Occipital lobe (tissue), 2 donors: ENCODE measurements around the gene ACSL5. TPM values are rescaled to one million over a fixed set of nuclear protein-coding genes. Genes with fewer than 3 reads are reported as not detected.

Experiments
- DNase-seq: peaks from one replicate; lab custom pipeline; 2025; lab: John Stamatoyannopoulos, UW
- total RNA-seq: library from RNA; depleted of rRNA; stranded (reverse); fragments of >200 nt; gene quantifications from one replicate; pipeline ENCODE4 v1.2.3, GENCODE V29; 2014

The ACSL5 gene, protein sequence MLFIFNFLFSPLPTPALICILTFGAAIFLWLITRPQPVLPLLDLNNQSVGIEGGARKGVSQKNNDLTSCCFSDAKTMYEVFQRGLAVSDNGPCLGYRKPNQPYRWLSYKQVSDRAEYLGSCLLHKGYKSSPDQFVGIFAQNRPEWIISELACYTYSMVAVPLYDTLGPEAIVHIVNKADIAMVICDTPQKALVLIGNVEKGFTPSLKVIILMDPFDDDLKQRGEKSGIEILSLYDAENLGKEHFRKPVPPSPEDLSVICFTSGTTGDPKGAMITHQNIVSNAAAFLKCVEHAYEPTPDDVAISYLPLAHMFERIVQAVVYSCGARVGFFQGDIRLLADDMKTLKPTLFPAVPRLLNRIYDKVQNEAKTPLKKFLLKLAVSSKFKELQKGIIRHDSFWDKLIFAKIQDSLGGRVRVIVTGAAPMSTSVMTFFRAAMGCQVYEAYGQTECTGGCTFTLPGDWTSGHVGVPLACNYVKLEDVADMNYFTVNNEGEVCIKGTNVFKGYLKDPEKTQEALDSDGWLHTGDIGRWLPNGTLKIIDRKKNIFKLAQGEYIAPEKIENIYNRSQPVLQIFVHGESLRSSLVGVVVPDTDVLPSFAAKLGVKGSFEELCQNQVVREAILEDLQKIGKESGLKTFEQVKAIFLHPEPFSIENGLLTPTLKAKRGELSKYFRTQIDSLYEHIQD
- 3.0 TPM for total RNA-seq

DNA sequence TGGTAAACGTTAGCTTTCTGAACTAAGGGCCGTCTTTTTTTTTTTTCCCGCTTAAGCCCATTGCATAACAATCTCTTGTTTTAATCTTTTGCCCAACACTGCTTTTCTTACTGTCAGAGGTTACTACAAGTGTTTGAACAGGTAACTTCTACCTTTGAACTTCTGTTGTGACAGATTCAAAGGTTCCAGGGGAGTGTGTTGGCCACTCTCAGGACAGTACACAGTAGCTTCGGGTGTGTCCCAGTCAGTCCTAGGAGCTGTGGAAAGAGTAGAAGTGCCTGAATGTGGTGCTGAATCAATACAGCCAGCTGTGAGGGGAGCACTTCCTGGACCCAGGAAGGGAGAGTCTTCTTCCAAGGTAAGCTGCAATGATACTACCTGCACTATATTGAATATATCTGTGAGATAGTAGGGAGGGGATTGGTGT is at the start of gene ACSL5:
Gene ACSL5, plus strand, starts transcription at position 205 of the 427 bp plus-strand sequence. CDS start 20,831 bp downstream, outside the sequence.
- no peak for DNase-seq

DNA sequence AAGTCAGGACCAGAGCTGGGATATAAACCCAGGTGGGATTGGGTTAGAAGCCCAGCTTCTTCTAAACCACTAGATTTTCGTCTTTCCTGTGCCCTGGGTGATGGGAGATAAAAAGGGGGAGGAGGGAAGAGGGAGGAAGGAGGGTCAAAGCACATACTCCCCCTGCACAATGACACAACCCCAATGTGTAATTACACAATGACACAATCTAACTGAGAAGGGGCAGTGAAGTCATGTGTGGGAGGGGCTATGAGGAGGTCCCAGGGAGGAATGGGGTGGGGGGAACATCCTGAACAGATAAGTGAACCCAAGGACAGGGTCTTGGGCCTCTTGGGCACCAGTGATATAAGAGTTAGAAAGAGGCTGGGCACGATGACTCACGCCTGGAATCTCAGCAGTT is 46.2 kb upstream of the ACSL5 start:
- no peak for DNase-seq

DNA sequence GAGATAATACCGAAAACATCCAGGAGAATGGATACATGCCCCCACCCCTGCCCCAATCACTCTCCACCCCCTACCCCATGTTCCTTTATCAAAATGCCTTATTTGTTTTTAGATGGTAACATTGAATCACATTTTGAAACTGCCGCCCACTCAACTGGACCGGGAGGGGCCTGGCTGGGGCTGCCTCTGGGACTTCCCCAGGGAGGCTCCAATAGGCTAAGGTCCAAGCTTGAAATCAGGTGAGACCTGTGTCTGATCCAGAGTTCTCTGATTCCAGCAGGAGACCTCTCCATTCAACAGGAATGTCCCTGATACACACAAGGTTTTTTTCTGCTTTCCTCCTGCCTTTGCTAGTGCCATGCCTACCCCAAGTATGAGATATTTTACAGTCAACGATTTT is 43.8 kb upstream of the ACSL5 start:
- no peak for DNase-seq

DNA sequence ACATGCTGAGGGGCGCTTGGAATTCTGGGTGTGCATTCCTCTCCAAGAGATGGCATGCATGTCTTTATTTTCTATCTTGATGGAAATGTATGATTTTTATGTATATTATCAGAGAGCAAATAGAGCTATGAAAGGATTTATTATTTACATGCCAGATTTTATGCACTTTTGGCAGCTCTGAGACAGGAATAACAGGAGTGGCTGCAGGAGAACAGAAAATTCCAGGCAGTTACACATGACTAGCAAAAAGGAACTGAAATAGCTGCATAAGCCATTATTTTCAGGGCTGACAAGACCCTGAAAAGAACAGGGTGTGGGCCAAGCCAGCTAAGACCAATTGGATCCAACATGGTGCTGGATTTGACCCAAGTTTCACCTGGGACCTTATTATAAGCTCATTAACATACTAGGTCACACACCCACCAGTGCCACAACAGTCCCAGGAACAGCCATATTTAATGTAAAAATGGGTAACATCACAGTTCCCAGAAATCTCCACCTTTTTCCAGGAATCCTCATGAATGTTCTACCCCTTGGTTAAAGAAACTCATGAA is 43.2 kb upstream of the ACSL5 start:
- no peak for DNase-seq

DNA sequence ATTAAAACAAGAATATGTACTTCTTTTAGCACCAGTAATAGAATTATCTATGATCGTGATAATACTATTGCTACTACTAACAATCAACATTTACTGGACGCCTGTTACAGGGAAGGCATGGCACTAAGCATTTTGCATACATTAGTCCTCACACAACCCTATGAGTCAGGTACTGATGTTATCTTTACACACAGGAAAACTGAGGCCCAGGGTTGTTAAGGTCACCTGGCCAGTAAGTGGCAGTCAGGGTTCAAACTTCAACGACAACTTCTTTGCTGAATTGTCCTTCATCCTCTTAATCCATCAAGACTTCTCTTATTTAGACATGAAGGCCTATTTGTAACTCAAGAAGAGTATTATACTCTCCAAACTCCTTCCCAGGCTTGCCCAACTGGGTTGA is 41.9 kb upstream of the ACSL5 start:
- no peak for DNase-seq

DNA sequence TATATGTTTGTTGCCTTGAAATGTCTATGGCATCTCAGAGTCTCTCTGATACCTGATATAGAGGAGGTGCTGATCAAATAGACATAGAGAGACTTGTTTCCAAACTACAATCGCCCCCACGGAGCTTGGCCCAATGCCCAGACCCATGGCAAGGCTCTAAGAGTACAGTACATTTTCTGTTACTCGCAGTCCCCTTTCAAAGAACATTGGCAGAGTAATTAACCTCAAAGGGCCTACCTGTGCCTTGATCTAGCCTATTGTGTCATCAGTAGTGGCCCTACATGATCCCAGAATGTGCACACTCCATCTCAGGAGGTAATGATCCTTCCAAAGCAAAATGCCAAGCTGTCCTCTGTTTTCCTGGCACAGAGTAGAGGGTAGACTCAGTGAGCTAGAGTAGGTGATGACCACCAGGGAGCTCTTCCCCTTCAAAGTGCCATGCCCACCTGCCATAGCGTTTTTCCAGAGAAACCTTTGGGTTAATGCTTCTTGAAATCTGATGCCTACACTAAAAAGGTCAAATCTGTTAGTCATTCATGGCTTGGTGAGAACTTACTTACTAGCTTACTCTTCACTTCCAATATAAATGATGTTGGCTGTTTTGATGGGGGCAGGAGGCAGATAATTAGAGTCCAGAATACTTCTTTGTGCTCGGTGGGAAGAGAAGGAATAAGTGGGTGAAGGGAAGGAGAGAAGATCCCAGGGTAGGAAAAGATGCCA is 41.2 kb upstream of the ACSL5 start:
- no peak for DNase-seq

DNA sequence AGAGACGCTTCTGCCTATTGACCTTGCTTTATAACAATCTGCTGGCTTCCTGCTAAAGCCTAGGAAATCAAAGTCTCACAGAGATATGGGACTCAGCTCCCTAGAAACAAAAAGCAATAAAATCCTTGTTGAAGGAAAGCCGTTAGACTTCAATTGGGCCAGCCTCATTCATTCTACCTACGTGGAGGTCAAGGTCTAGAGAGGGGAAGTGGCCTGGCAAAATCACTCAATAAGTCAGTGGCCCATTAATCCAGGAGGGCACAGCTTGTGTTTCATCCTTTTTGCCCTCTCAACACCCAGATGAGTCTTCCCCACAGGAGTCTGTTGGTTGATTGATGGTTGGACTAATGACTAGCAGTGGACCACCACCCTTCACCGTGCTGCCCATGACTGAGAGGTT is 40.5 kb upstream of the ACSL5 start:
- DNase-seq, result no peak

DNA sequence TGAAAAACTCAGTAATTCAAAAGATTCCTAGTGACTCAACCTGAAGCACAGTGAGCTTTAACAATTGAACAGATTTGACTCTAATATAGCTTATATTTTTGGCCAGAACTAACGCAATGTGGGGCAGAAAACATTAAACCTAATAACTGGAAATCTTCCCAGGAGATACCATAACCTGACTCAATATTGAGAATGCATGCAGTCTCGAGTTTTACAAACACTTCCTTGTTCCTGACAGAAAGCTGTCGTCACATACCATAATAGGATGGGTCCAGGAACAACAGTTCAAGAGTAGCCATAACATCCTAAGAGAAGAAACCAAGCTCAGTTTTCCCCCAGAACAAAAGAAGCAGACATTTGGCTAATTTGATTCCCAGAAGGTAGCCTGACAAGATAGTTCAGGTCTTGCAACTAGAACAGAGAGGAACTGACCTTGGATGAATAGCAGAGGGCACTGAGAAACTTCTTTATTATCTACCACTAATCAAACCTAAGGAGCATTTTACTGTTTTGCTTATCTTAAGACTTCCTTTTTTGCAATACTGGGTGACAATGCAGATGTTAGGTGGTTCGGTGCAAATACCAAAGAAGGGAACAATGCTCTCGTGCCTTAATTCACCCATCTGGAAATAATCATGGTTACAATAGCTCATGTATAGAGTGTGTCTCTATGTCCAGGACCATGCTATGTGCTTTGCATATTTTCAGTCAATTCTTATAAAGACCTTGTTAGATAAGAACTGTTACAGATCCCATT is 38.6 kb upstream of the ACSL5 start:
- DNase-seq, result no peak

DNA sequence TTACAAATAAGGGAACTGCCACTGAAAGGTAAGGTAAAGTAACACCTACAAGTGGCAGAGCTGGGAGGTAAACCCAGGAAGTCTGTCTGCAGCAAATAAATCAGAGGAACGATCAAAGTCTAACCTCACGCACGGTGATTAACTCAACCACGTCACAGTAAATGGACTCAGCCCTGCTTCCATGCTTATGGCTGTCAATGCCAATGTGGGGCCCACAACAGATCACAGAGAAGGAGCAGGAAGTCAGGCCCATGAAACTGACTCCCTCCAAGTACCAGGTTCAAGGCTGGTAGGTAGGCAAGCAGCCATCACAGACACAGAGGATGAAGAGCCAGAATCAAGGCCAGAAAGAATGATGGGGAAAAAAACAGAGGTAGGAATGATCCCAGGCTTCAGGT is 38.0 kb upstream of the ACSL5 start:
- no peak for DNase-seq

DNA sequence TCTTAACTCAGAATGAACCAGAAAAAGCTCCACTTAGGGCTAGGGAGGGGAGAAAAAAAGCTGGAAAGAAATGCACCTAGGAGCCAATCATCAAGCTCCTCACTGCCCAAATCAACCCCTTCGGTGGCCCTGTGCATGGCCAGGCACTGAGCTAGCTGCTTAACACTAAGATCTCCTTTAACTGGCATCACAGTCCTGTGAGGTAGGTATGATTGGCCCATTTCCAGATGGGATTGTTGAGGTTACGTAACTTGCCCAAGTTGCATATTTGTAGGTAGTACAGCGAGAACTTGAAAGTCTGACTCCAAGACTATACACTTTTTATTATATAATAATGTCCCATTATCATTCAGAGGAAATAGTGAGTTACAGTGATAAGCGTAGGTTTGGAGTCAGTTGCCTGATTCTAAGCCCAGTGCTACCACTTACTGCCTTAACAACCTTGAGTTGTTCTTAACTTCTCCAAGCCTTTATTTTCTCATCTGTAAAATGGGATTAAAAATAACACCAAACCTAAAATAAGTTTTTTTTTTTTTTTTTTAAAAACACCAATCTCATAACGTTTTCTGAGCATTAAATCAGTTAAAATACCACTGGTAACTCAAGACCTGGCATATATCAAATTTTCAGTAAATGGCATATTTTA is 37.2 kb upstream of the ACSL5 start:
- no peak for DNase-seq

DNA sequence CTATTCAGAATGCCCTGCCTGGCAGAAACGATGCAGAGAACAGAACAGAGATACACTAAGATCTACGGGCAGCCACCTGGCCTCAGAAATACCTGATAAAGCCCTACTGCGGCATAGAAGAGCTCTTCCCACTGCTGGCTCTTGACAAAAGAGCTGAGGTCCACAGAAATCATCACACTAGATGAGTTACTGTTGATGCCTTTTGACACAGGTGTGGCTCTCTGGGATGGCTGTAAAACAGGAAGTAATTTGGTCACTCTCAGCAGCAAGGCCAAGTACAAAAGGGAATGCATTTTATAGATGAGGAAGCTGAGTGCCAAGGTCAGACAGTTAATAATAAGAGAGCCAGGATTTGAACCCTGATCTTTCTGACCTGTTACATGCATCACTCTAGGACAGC is 35.0 kb upstream of the ACSL5 start:
- DNase-seq, result no peak

DNA sequence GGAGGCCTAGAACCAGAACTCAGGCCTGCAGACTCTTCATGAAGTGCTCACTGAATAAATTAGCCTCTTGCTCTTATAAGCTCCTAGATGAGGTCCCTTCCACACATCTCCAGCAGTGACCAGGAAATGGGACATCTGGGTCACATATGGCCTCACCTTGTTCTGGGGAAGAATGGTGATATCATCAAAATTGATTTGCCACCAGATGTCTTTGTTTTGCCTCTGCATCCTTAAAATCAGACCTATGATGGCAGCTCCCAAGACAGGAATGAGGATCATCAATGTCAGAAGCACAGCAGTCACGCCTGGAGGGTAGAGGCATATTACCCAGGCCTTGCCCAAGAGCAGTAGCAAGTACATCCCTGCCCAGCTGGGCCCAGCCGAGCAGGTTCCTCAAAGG is 33.3 kb upstream of the ACSL5 start:
- DNase-seq, result no peak

DNA sequence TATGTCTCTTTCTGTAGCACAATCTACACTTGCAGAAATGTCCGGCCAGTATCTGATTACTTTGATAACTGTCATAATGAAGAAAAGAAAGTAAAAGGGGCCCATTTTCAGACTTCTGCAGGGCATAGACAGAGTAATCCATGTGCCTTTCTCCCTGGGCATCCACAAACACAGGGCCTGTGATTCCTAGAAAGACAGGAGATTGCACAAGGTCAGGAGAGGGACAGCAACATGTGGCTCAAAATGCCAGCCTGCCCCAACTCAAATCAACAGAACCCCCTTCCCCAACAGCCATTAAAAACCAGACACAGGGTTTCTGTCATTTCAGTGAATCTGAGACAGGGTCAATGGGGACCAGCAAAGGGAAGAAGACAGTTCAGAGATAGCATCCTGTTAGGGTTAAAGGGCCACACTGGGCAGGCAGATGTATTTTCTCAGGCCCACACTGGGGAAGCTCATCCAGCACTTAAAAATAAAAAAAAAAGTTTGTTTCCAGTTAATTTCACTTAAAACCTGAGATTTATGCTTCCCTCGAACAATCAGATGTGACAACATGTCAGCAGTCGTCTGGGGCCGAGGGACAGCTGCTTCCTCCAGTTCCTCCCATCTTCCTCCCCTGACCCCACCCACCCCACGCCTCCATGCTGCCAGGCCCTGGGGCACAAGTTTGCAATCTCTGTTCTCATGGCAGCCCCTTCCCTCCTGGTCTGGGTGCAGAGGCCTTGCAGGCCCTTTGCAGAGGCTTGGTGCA is 30.7 kb upstream of the ACSL5 start:
- no peak for DNase-seq

DNA sequence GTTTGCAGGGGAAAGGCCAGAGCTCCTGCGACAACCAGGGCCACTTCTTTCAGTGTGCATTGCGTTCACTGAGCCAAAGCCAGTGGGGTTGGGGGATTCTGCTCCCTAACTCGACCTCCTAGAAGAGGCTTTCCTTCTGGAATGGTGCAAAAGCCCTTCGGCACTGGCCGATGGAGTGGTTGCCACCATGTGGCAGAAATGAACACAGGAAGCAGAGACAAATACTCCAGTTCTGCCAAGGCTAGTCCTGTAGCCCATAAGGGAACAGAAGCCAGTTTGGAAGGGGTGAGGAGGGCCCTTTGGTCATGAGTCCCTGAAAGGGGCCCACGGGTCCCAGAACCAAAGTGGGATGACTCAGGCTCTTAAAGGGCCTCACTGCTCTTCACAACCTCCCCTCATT is 29.7 kb upstream of the ACSL5 start:
- no peak for DNase-seq

DNA sequence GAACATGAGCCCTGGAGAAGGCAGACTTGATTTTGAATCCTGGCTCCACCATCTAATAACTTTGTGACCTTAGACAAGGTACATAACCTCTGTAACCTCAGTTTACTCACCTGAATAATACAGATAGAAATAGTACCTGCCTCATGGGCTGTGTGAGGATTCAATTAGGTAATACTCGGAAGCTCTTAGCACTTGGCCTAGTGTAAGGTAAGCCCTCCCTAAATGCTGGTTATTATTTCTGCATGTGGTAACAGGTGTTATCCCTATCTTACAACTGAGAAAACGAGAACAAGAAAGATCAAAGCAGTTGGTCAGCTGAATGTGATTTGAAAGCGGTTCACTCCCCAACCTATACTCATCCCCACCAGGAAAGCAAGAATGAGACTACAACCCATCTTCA is 28.7 kb upstream of the ACSL5 start:
- DNase-seq, result no peak

DNA sequence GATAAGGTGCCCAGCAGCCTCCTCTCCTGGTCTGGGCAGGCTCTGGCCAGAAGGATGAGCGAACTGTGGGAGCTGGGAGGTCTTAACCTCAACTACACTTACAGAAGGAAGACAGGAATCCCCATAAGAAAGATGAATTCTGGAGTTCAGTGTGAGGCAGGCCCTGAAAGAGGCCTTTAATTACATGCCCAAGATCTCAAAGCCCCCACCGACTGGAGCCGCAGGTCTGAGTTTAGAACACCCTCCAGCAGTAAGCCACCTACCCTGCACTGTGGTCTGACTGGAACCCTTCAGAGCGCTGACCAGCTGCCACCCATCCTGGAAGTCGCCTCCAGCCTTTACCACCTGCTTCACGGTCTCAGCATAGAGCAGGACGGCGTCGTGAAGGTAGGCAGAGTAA is 28.2 kb upstream of the ACSL5 start:
- no peak for DNase-seq

DNA sequence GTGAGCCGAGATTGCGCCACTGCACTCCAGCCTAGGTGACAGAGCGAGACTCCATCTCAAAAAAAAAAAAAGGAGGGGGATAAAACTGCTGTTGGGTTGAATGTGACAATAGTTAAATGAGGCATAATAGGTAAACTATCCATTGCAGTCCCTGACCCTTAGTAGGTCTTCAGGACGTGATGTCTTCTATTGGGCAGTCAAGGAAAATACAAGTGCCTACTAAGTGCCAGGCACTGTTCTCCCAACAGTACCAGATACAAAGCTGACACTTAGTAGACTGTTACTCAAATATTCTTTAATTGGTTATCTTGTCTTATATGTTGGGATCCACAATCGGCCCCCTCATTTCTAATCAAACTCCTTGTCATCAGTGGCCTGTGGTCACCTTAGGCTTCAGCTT is 27.1 kb upstream of the ACSL5 start:
- no peak for DNase-seq

DNA sequence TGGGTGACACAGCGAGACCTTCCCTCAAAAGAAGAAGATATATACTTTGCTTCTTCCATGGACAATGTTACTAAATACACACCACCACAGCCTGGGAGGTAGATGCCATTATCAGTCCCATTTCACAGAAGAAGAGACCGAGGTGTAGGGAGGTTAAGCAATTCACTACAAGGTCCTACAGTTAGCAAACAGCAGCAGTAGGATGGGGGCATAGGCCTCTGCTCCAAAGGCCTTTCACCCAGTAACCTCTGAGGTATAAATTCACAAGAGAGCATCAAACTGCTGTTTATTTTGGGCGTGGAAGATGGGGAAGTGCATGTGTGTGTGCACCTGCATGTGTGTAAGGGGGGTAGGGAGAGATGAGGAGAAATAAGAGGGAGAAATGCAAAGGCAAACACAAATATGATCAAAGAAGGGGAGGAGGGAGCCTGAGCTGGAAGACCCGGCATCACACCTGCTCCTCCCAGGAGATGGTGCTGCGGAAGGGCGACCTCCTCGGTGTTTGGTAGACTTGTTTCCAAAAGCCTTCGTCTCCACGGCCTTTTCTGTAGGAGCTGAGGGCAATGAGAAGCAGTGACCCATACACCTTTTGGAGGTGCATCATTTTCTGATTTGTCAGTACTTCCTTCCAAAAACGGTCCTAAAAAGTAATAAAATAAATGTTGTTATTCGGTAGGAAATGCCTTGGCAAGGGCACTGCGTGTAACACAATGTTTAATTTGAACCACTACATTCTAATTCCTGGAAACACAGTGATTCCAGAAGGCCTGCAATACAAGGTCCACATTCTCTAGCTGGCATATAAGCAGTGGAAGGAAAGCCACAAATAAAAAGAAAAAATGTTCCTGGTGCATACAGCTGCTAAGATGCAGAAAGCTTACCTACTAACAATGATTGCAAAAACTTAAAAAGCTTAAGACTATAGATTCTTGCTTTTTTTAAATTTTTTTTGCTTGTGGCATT is 25.9 kb upstream of the ACSL5 start:
- no peak for DNase-seq

DNA sequence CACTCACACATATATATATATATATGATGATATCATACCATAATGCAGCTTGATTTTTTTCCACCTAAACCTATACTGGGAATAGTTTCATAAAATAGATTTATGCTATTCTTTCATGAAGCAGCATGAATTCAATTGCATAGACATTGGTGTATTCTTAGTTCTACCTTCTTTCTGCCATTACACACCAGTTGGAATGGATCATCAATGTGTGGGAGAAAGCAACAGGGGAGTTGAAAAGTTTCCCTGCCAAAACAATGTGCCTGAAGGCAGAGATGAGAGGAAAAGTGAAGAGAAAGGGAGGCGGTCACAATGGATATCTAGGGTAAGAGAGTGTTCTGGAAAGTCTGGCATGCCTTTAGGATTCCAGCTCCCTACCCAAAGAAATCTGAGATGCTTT is 25.2 kb upstream of the ACSL5 start:
- no peak for DNase-seq
